Spleen (tissue), 11 donors: Measurements from ENCODE around the gene NATD1. TPM values are rescaled to one million over a fixed set of nuclear protein-coding genes. Genes with fewer than 3 reads are reported as not detected.

Experiments
- DNase-seq: peaks from one replicate; pipeline ENCODE4 v3.0.0-alpha.2; 2020
- H3K27ac ChIP-seq, 8 donors: fragments of 200-600 bp; sonication (generic) in 7 of 8; 1 replicate in 4 of 8; 2 replicates in 4 of 8; pipeline versions ENCODE4 v1.5.0 to v1.8.0; 2016 to 2021; ENCODE audit warnings: inconsistent platforms in 4 of 8, mild to moderate bottlenecking in 4 of 8, moderate library complexity in 1 of 8
- H3K27me3 ChIP-seq, 7 donors: fragments of 200-600 bp; sonication (generic) in 6 of 7; replicated peaks in 1 of 7; 1 replicate in 4 of 7; 2 replicates in 3 of 7; pipeline versions ENCODE4 v1.5.0 to v1.8.0; 2016 to 2021; ENCODE audit warnings: inconsistent platforms in 3 of 7, mild to moderate bottlenecking in 1 of 7
- H3K36me3 ChIP-seq, 6 donors: fragments of 200-600 bp; sonication (generic) in 5 of 6; 1 replicate in 4 of 6; 2 replicates in 2 of 6; pipeline versions ENCODE4 v1.5.0 to v1.8.0; 2016 to 2021; ENCODE audit warnings: inconsistent platforms in 2 of 6
- H3K4me1 ChIP-seq, 6 donors: fragments of 200-600 bp; sonication (generic) in 5 of 6; 1 replicate in 3 of 6; 2 replicates in 3 of 6; pipeline versions ENCODE4 v1.5.0 to v1.8.0; 2016 to 2021; ENCODE audit warnings: inconsistent platforms in 3 of 6
- H3K4me3 ChIP-seq, 8 donors: fragments of 200-600 bp; sonication (generic) in 7 of 8; 1 replicate in 4 of 8; 2 replicates in 4 of 8; pipeline versions ENCODE4 v1.5.0 to v1.8.0; 2016 to 2021; ENCODE audit warnings: inconsistent platforms in 4 of 8, mild to moderate bottlenecking in 4 of 8, moderate library complexity in 2 of 8
- H3K9me3 ChIP-seq, 8 donors: fragments of 200-600 bp; sonication (generic) in 7 of 8; 1 replicate in 4 of 8; 2 replicates in 4 of 8; pipeline versions ENCODE4 v1.5.0 to v1.8.0; 2016 to 2021; ENCODE audit warnings: inconsistent platforms in 4 of 8
- POLR2A ChIP-seq, 3 donors: fragments of 450-650 bp; IDR thresholded peaks; one replicate each; pipeline ENCODE4 v1.5.1; 2017; ENCODE audit warnings: antibody characterized with exemption in 3 of 3, mild to moderate bottlenecking in 1 of 3
- POLR2AphosphoS5 ChIP-seq, 3 donors: sonication (generic); formaldehyde crosslinking; IDR thresholded peaks; one replicate each; pipeline ENCODE4 v1.5.1; 2017; ENCODE audit warnings: antibody characterized with exemption in 3 of 3
- WGBS, 5 donors: extraction: QIAGEN DNeasy Blood & Tissue Kit in 3 of 5; methylation state at CpG; one replicate each; pipeline versions ENCODE4 v1.1.5 to v1.1.7; 2013 to 2018; 5-methylcytosine and 5-hydroxymethylcytosine counted together
- intact Hi-C: fragments of 100-400 bp; cut with DNase I; formaldehyde crosslinking; loops from one replicate; pipeline ENCODE4 v1.15.0; 2023; ENCODE audit warnings: low total_unique reads
- polyA plus RNA-seq, 3 donors: library from polyadenylated mRNA; stranded (reverse); fragments of 200-250 nt; gene quantifications; one replicate each; pipeline ENCODE4 v1.2.1, GENCODE V29; 2013
- total RNA-seq, 7 donors: library from RNA; depleted of rRNA in 3 of 7; stranded (reverse); fragments of >200 nt in 3 of 7; fragmentation: NEBNext Ultra II Directional in 4 of 7; extraction: Animal tissue kit (Norgen Biotek cat#: 25700) in 4 of 7; gene quantifications; one replicate each; pipeline versions ENCODE4 v1.1.0 to v1.2.1, GENCODE V29; 2016 to 2021
- TF ChIP-seq, protein P1 (sequence below), 11 experiments: fragments of 200-600 bp in 7 of 11; fragments of 450-650 bp in 4 of 11; sonication (generic) in 4 of 11; IDR thresholded peaks in 8 of 11; conservative IDR thresholded peaks in 3 of 11; 1 replicate in 7 of 11; 2 replicates in 4 of 11; pipeline versions ENCODE4 v1.4.0 to v1.8.0; 2016 to 2021; ENCODE audit warnings: antibody characterized with exemption in 11 of 11, inconsistent platforms in 4 of 11, mild to moderate bottlenecking in 1 of 11
- donor health status: healthy with polysubstance abuse.
- donor health status: DM: no; HTN: no; CAD: no; lungs with moderate emphysema.
- donor health status: DM: no; HTN: no; CAD: no.
- donor health status: Bipolar disorder and iron deficiency.
- donor health status: healthy.
- donor health status: DM: no; HTN: no; CAD: no.
- donor health status: DM: yes; HTN: yes; CAD: no.

NATD1 gene
- total and polyA plus RNA-seq, 10 donors = 1.3 to 31.0 (median 12.6) TPM

DNA sequence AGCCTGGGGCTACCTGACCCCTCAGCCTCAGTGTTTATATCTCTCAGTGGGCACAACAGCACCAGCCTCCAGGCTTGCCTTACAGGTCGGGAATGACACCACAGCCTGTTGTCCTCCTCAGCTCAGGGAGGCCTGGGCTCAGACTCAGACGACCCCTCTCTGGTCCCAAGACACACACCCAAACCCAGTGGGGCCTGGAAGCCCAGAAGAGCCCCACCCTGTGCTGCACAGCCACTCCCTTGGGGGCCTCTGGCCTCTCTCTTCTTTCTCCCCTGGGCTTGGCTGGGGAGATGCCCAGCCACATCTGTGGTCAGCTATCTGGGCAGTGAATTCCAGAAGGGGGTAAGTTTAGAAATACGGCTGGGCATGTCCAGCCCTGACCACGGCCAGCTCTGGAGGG lies 2.4 kb downstream of the NATD1 start:
- 51 to 88% (median 74%) methylated on average over 4 of the region's 4 CpGs for WGBS, 5 donors
- H3K4me1 ChIP-seq = peaks cover 3 to 55% (median 31%) of the 10 kb centered on the region in 6 donors
- TF ChIP-seq POLR2A (IDR thresholded peaks at IDR 0.05) = no peak
- TF ChIP-seq POLR2AphosphoS5 (IDR thresholded peaks at IDR 0.05) = no peak
- H3K27ac ChIP-seq = peak overlapping the region in 2 of 8 donors; percentile 36 to 87
- intact Hi-C loops = no loop called here
- H3K4me3 ChIP-seq = peak overlapping the region in 1 of 8 donors; percentile 65
- no peaks in the 10 kb centered on the region for H3K9me3 ChIP-seq
- H3K36me3 ChIP-seq = peaks cover 0 to 6% (median 0%) of the 10 kb centered on the region in 6 donors
- H3K27me3 ChIP-seq = no peaks in the 10 kb centered on the region
- peak; percentile 73 for DNase-seq

DNA sequence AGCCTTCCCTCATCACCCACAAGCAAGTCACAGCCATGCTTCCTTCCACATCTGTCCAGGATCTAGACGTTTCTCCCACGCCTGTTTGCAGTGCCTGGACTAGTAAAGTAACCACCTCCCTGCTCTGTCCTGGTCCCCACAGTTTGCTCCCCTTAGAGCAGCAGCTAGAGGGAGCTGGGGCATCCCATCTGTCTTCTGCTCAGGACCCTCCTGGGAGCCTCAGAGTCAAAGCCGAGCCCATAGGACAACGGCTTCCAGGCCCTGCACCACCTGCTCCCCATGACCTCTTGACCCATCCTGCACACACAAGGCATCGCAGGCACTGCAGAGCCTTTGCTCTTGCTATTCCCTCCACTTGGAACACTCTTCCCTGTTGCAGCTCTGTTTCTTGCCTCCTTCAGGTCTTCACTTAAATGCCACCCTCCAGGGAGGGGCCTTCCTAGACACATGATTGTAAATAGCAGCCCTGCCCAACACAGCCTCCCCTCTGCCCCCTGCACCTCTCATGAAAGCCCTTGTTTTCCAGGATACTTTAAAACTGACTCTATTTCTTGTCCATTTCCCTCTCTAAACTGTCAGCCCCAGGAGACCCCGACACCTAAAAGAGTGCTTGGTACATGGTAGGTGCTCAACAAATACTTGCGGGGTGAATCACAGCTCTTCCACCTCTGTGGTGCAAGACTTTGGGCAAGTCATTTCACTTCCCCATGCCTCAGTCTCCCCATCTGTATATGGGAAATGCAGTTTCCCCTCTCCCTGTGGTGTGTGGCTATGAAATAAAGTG lies 3.1 kb downstream of the NATD1 start:
- no peak overlapping the region for H3K4me3 ChIP-seq
- H3K27me3 ChIP-seq = no peaks in the 10 kb centered on the region
- TF ChIP-seq, protein P1, sequence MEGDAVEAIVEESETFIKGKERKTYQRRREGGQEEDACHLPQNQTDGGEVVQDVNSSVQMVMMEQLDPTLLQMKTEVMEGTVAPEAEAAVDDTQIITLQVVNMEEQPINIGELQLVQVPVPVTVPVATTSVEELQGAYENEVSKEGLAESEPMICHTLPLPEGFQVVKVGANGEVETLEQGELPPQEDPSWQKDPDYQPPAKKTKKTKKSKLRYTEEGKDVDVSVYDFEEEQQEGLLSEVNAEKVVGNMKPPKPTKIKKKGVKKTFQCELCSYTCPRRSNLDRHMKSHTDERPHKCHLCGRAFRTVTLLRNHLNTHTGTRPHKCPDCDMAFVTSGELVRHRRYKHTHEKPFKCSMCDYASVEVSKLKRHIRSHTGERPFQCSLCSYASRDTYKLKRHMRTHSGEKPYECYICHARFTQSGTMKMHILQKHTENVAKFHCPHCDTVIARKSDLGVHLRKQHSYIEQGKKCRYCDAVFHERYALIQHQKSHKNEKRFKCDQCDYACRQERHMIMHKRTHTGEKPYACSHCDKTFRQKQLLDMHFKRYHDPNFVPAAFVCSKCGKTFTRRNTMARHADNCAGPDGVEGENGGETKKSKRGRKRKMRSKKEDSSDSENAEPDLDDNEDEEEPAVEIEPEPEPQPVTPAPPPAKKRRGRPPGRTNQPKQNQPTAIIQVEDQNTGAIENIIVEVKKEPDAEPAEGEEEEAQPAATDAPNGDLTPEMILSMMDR (IDR thresholded peaks at IDR 0.05 in 8 of 11, conservative IDR thresholded peaks at IDR 0.05 in 3 of 11) = no peak
- TF ChIP-seq POLR2AphosphoS5 (IDR thresholded peaks at IDR 0.05) = no peak
- DNase-seq = no peak
- H3K4me1 ChIP-seq = peaks cover 3 to 62% (median 31%) of the 10 kb centered on the region in 6 donors
- H3K27ac ChIP-seq = peak overlapping the region in 2 of 8 donors; percentile 36 to 87
- H3K9me3 ChIP-seq = no peaks in the 10 kb centered on the region
- intact Hi-C loops = no loop called here
- WGBS, 5 donors = 62 to 71% (median 66%) methylated on average over 7 of the region's 7 CpGs
- H3K36me3 ChIP-seq = peaks cover 0 to 6% (median 0%) of the 10 kb centered on the region in 6 donors

DNA sequence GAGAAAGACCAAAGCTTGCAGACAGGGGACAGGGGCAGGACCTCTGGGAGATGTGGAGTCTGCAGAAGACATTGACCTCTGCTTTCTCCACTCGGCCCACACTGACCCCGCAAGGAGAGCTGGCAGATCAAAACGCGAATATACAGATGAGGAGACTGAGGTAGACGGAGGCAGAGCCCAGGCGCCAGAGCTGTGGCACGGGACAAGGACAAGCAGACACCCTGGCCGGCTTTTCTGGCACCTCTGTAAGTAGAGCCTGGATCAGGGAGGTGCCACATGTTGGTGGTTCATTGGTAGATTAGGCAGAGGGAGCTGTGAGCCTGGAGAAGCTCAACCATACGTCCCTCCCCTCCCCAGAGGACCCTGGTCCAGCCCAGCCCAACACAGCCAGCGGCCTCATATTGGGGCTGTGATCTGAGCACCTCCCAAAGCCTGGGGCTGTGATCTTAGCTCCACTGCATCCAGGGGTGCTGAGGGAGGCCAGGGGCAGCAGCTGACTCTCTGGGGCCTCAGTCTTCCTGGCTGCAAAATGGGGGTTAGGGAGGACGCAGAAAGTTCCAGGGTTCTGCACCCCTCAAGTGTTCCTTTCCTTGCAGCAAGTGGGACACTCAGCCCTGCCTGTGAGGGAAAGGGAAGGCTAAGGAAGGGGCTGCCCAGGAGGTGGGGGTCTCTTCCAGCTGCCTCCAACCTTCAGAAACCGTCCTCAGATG lies 4.0 kb downstream of the NATD1 start:
- H3K27me3 ChIP-seq = no peaks in the 10 kb centered on the region
- H3K4me3 ChIP-seq = no peak overlapping the region
- 77 to 94% (median 89%) methylated on average over 12 of the region's 12 CpGs for WGBS, 5 donors
- no peak overlapping the region for H3K27ac ChIP-seq
- intact Hi-C loops = no loop called here
- TF ChIP-seq, protein P1 (IDR thresholded peaks at IDR 0.05 in 8 of 11, conservative IDR thresholded peaks at IDR 0.05 in 3 of 11) = no peak
- no peak for TF ChIP-seq POLR2AphosphoS5 (IDR thresholded peaks at IDR 0.05)
- no peak for TF ChIP-seq POLR2A (IDR thresholded peaks at IDR 0.05)
- peaks cover 3 to 61% (median 31%) of the 10 kb centered on the region in 6 donors for H3K4me1 ChIP-seq
- no peak for DNase-seq
- H3K9me3 ChIP-seq = no peaks in the 10 kb centered on the region
- peaks cover 0 to 7% (median 0%) of the 10 kb centered on the region in 6 donors for H3K36me3 ChIP-seq

DNA sequence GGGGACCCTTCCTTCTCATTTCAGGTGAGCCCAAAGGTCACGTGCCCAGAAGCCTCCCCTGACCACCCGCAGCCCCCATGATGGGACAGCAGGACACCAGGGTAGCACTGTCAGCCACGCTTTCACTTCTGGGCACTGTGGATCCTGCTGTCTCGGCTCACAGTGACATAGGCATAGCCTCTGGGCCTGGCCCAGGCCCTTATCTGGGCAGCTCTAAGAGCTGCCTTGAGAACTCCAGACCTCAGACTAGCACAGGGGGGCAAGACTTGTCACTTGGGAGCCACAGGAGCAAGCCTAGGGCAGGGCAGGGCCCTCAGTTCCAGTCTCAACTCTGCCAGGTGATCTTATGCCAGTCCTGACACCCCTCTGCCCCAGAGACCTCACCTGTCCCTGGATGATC lies 4.7 kb downstream of the NATD1 start:
- Histone ChIP-seq H3K9me3 (no peaks in the 10 kb centered on the region), H3K27ac (no peak overlapping the region), H3K27me3 (no peaks in the 10 kb centered on the region), H3K4me1 (peaks cover 0 to 53% (median 24%) of the 10 kb centered on the region in 6 donors), H3K4me3 (no peak overlapping the region), H3K36me3 (peaks cover 0 to 15% (median 0%) of the 10 kb centered on the region in 6 donors)
- 87 to 91% (median 90%) methylated on average over 2 to 4 of the region's 4 CpGs for WGBS, 5 donors
- intact Hi-C loops = no loop called here
- no peak for DNase-seq
- TF ChIP-seq, protein P1 (IDR thresholded peaks at IDR 0.05 in 8 of 11, conservative IDR thresholded peaks at IDR 0.05 in 3 of 11) = no peak
- TF ChIP-seq POLR2A (IDR thresholded peaks at IDR 0.05) = no peak
- TF ChIP-seq POLR2AphosphoS5 (IDR thresholded peaks at IDR 0.05) = no peak
